Measurements from ENCODE around the gene ANKRD28.
"Not testable (repeated sequence)": the region's sequence is repeated elsewhere in the genome, so short reads cannot be mapped to it uniquely, and the experiment has no call there.

ANKRD28 gene

DNA sequence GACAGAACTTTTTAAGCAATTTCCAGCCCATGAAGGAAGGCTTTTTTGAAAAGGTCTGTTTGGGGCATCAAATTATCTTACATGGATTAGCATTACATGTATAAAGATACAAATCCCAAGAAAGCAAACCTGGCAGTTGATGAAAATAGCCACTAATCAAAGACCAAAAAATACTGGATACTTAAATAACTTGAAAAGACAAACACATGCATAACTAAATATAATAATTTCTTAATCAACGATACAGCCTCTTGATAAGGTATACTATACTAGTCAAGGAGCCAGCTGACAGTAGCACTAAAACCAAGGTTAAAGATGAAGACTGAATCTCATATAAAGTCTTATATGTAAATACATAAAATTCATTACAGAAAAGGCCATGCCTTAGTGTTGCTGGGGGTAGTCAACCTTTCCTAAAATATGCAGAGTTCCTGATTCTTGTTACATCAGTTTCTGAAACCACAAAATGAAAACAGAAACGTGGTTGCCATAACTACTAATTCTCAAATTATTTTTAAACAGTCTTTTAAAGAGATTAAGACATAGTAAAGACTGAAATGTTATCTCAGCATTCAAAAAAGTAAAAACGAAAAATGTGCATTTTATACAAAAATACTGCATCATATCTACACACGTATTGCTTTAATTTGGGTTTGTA lies 2.0 kb downstream of the ANKRD28 start:
- H3K9me3 Mint-ChIP-seq (ENCODE audit: low read depth) = peaks cover 3% of the 10 kb centered on the region
- peaks cover 71% of the 10 kb centered on the region for H3K4me1 Mint-ChIP-seq (ENCODE audit: low read depth)
- no peaks in the 10 kb centered on the region for H3K27me3 Mint-ChIP-seq
- H3K36me3 Mint-ChIP-seq = peaks cover 24% of the 10 kb centered on the region
- H3K27ac Mint-ChIP-seq = peak overlapping the region; percentile 61
- H3K4me3 Mint-ChIP-seq = peak overlapping the region; percentile 67

DNA sequence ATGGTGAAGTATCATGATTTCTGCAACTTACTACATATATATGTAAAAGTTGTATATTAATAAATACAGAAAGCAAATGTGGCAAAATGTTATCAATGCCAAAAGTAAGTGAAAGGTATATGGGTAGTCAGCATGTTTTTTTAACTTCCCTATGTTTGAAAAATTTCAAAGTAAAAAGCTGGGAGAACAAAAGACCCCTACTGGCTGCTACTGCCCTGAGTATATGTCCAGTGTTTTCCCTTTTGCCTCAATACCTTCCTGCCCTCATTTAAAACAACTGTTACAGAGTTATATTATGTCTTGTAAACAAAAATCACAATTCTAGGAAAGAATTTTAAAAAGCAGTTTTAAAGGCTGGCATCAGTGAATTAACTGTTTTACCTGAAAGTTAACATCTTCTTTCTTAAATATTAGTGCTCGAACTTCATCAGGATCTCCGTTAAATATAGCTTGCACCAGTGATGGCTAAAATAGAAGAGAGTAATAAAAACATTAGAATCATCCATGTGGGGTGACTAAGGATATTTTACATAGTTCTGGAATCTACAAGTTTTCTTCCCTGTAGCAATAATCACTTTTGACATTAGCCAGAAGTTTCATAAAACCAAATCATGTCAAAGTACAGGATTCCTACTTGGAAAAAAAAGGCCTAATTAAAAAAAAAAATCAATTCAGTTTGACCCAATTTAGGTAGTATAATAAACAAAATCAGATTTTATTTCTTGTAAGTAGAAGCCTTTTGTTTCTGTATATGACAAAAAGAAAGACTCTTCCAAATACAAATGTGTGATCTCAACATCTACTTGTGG lies 2.7 kb downstream of the ANKRD28 start:
- peaks cover 3% of the 10 kb centered on the region for H3K9me3 Mint-ChIP-seq (ENCODE audit: low read depth)
- no peaks in the 10 kb centered on the region for H3K27me3 Mint-ChIP-seq
- H3K27ac Mint-ChIP-seq = peak overlapping the region; percentile 61
- H3K4me1 Mint-ChIP-seq (ENCODE audit: low read depth) = peaks cover 69% of the 10 kb centered on the region
- peak overlapping the region; percentile 67 for H3K4me3 Mint-ChIP-seq
- H3K36me3 Mint-ChIP-seq = peaks cover 28% of the 10 kb centered on the region

DNA sequence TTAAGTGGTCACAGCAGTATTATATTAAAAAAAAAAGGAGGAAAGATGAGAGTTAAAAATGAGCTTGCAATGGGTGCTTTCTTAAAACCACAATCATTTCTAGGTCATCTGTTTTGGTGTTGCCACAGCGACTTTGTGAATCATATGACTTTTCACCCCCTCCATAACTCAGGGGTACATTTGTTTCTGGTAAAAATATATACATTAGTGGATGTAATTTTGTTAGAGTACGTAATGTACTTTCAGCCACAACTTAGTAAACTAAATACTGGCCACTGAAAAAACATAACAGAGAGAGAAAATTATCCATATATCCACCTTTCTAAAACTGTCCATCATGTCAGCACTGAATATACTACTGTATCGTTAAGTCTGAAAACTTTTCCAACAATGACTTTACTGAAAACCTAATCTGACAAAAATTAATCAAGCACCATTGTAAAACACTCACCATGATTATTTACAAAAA lies 3.4 kb downstream of the ANKRD28 start:
- Mint-ChIP-seq H3K36me3 (peaks cover 31% of the 10 kb centered on the region), H3K4me3 (peak overlapping the region; percentile 47), H3K9me3 (ENCODE audit: low read depth) (peaks cover 3% of the 10 kb centered on the region), H3K4me1 (ENCODE audit: low read depth) (peaks cover 62% of the 10 kb centered on the region), H3K27ac (peak overlapping the region; percentile 58), H3K27me3 (no peaks in the 10 kb centered on the region)

DNA sequence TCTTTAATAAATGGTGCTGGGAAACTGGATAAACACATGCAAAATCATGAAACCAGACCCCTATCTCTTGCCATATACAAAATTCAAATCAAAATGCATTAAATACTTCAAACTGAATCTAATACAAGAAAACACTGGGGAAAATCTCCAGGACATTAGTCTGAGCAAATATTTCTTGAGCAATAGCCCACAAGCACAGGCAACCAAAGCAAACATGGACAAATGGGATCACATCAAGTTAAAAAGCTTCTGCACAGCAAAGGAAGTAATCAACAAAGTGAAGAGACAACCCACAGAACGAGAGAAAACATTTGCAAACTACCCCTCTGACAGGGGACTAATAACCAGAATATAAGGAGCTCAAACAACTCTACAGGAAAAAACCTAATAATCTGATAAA lies 6.3 kb downstream of the ANKRD28 start:
- peaks cover 30% of the 10 kb centered on the region for H3K36me3 Mint-ChIP-seq
- no peak overlapping the region for H3K27ac Mint-ChIP-seq
- no peaks in the 10 kb centered on the region for H3K27me3 Mint-ChIP-seq
- H3K4me1 Mint-ChIP-seq (ENCODE audit: low read depth) = peaks cover 40% of the 10 kb centered on the region
- peaks cover 3% of the 10 kb centered on the region for H3K9me3 Mint-ChIP-seq (ENCODE audit: low read depth)
- no peak overlapping the region for H3K4me3 Mint-ChIP-seq

DNA sequence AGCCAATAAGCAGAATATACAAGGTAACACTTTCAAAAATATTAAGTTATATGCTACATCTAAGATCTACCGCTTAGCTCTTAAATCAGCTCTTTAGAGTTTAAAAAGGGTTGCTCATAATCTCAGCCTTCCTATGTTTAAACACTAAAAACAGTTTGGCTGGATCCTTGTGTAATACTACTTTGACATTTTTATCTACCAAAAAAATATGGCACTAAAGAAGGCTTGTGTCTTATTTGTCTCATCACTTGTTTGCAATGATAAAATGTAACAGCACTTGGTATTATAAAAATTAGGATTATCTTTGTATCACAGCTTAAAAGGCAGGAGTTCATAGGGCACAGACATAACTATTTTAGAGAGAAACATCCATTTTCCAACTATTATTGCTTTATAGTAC lies 9.8 kb downstream of the ANKRD28 start:
- Mint-ChIP-seq H3K9me3 (ENCODE audit: low read depth) (peaks cover 3% of the 10 kb centered on the region), H3K27me3 (no peaks in the 10 kb centered on the region), H3K27ac (no peak overlapping the region), H3K36me3 (peaks cover 30% of the 10 kb centered on the region), H3K4me1 (ENCODE audit: low read depth) (peaks cover 26% of the 10 kb centered on the region), H3K4me3 (no peak overlapping the region)

DNA sequence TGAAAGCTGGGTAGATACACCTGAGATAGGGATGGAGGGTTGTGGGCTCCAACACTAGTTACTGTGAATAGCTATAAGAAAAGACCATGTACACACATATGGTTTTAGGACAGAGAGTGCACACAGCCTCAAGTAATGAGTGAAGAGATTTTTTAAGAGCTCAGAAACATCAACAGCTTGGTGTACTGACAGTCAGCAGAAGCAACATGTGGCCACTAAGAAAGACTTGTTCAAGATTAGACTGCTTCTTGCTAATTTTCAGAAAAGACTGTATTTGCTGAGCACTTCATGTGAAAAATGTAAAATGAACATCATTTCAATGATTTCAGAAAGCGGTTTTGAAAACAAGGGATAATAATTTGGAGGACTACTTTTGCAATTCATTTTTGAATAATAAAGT lies 10.3 kb downstream of the ANKRD28 start:
- Mint-ChIP-seq H3K4me1 (ENCODE audit: low read depth) (peaks cover 28% of the 10 kb centered on the region), H3K36me3 (peaks cover 30% of the 10 kb centered on the region), H3K9me3 (ENCODE audit: low read depth) (peaks cover 3% of the 10 kb centered on the region), H3K27me3 (no peaks in the 10 kb centered on the region), H3K27ac (no peak overlapping the region), H3K4me3 (no peak overlapping the region)

DNA sequence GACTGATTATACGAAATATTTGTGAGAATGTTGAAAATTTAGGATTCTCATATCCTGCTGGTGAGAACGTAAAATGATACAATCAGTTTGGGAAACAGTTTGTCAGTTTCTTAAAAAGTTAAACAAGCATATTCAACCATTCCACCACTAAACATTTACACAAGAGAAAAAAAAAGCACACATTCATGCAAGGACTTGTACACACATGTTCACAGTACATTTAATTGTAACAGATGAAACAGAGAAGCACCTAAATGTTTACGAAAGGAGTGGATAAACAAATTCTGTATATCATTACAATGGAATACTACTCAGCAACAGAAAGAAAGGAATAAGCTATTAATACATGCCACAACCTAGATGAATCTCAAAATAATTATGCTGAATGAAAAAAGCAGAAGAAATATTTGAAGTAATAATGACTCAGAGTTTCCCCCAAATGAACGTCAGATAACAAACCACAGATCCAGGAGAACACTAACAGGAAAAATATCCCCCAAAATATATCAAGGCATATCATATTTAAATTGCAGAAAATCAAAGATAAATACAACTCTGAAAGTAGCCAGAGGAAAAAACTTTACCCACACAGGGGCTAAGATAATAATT lies 14.3 kb downstream of the ANKRD28 start:
- no peaks in the 10 kb centered on the region for H3K27me3 Mint-ChIP-seq
- H3K4me3 Mint-ChIP-seq = no peak overlapping the region
- peaks cover 6% of the 10 kb centered on the region for H3K9me3 Mint-ChIP-seq (ENCODE audit: low read depth)
- peaks cover 25% of the 10 kb centered on the region for H3K4me1 Mint-ChIP-seq (ENCODE audit: low read depth)
- no peak overlapping the region for H3K27ac Mint-ChIP-seq
- peaks cover 17% of the 10 kb centered on the region for H3K36me3 Mint-ChIP-seq

DNA sequence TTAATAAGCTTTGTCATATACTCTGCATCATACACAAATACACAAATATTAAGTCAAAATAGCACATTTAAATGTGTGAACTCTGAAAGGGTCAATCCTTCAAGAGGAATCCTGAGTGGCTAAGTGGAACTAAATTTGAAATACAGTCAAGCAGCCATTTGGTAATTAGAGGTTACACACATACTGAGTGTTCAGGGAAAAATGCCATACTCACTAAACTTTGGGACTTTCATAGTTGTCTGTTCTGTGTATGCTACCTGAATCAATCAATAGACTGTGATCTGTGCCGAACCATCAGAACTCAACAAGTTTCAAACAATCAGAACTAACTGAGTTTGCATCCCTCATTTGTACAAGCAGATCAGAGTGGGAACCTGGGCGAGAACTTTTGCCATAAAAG lies 15.3 kb downstream of the ANKRD28 start:
- Mint-ChIP-seq H3K36me3 (peaks cover 18% of the 10 kb centered on the region), H3K27me3 (no peaks in the 10 kb centered on the region), H3K27ac (no peak overlapping the region), H3K4me1 (ENCODE audit: low read depth) (peaks cover 25% of the 10 kb centered on the region), H3K4me3 (no peak overlapping the region), H3K9me3 (ENCODE audit: low read depth) (peaks cover 7% of the 10 kb centered on the region)

DNA sequence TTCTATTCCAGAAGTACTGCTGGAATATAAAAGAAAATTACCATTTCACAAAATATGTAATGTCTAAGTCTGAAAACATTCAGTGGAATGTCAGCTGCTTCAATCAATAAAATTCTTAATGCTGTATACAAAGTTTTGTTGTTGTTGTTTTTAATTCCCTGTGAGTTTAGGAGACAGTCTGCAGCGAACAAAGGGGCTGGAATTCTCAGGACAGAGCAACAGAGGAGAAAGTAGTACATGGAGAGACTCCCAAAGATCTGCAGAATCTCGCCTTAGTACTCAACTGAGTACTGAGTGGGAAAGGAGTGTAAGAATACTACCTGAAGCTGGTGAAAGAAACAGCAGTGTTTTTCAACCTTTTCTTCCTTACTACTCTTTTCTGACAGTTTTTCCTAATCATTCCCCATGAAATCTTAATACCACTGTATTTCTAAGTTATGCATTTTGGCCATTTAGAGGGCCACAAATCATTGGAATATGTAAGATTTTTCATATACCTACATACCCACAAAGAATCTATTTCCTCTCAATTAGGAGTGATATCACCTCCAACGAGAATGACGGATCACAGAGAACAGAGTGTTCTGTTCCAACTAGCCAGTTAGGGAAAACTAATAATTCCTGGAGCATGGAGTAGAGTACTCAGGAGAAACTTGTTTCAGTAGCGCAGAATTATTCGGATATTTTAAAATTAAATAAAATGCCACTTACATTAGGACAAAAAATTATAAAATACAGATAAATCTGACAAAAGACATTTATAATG lies 16.0 kb downstream of the ANKRD28 start:
- Mint-ChIP-seq H3K4me1 (ENCODE audit: low read depth) (peaks cover 25% of the 10 kb centered on the region), H3K27me3 (no peaks in the 10 kb centered on the region), H3K27ac (no peak overlapping the region)

DNA sequence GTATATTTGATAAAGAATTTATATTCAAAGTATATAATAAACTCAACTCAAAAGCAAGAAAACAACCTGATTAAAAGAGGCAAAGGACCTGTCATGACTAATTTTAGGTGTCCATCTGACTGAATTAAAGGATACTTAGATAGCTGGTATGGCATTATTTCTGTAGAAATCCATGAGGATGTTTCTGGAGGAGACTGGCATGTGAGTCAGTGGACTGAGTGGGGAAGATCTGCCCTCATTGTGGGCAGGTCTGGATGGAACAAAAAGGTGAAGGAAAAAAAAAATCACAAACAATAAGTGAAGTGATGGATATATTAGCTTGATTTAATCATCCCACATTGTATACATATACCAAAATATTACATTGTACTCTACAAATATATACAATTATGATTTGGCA lies 16.6 kb downstream of the ANKRD28 start:
- peaks cover 14% of the 10 kb centered on the region for H3K36me3 Mint-ChIP-seq
- H3K27me3 Mint-ChIP-seq = no peaks in the 10 kb centered on the region
- no peak overlapping the region for H3K27ac Mint-ChIP-seq
- peaks cover 27% of the 10 kb centered on the region for H3K4me1 Mint-ChIP-seq (ENCODE audit: low read depth)
- no peak overlapping the region for H3K4me3 Mint-ChIP-seq
- peaks cover 7% of the 10 kb centered on the region for H3K9me3 Mint-ChIP-seq (ENCODE audit: low read depth)

More for the DNA sequence above, 16.0 kb downstream of the ANKRD28 start:
- Mint-ChIP-seq H3K9me3 (ENCODE audit: low read depth) (peaks cover 7% of the 10 kb centered on the region), H3K36me3 (peaks cover 15% of the 10 kb centered on the region), H3K4me3 (no peak overlapping the region)

DNA sequence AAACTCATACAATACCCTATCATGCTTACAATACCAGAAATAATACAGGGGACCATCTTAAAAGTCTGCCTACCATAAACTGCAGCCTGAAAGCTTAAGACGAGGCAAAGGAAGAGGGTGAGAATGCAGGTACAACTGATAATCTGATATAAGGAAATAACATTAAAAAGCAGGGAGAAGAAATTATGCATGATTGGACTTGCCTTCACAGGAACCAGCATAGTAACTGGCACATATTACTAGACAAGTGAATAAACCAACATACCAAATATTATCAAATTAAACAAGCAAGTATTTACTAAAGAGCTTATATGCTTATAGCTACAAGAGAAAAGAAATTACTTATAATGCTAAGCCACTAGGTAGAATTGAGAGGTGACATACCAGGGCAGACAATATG lies 18.7 kb downstream of the ANKRD28 start:
- H3K27me3 Mint-ChIP-seq = no peaks in the 10 kb centered on the region
- H3K4me1 Mint-ChIP-seq (ENCODE audit: low read depth) = peaks cover 34% of the 10 kb centered on the region
- peaks cover 7% of the 10 kb centered on the region for H3K36me3 Mint-ChIP-seq
- H3K27ac Mint-ChIP-seq = no peak overlapping the region
- H3K4me3 Mint-ChIP-seq = no peak overlapping the region
- H3K9me3 Mint-ChIP-seq (ENCODE audit: low read depth) = peaks cover 7% of the 10 kb centered on the region

DNA sequence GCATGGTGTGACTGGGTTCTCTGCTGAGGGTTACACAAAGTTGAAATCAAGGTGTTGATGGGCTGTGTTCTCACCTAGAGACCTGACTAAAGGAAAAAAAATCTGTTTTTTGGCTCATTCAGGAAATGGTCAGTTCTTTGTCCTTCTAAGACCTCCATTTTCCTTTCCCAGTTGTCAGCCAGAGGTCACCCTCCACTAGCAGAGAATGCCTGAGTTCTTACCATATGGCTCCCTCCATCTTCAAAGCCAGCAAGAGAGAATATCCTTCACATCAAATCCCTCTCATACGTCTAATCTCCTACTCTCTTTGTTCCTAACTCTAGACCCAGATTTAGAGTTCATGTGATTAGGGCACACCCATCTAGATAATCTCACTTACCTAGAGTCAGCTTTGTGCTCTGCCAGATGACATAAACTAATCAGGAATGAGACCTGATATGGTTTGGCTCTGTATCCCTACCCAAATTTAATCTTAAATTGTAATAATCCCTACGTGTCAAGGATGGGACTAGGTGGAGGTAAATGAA lies 19.4 kb downstream of the ANKRD28 start:
- no peak overlapping the region for H3K4me3 Mint-ChIP-seq
- peaks cover 7% of the 10 kb centered on the region for H3K36me3 Mint-ChIP-seq
- no peaks in the 10 kb centered on the region for H3K27me3 Mint-ChIP-seq
- no peak overlapping the region for H3K27ac Mint-ChIP-seq
- H3K4me1 Mint-ChIP-seq (ENCODE audit: low read depth) = peaks cover 30% of the 10 kb centered on the region
- peaks cover 7% of the 10 kb centered on the region for H3K9me3 Mint-ChIP-seq (ENCODE audit: low read depth)

DNA sequence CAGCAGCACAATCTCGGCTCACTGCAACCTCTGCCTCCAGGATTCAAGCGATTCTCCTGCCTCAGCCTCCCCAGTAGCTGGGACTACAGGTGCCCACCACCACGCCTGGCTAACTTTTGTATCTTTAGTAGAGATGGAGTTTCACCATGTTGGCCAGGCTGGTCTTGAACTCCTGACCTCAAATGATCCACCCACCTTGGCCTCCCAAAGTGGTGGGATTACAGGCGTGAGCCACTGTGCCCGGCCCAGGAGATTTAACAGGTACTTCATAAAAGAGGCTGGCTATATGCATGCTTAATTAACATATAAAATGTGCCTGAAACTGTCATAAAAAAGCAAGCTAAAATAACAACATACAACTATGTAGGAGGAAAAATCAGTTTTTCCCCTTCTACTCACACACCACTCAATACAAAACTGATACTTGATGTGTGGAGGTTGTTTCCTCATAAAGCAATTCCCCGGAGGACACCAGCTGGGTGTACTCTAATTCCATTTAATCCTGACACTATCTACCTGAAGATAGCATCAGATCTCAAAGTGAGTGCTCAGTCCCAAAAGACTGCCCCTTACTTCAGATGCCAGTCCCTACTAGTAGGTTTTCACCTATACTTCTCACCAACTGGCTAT lies 22.7 kb downstream of the ANKRD28 start:
- not testable (repeated sequence) for H3K9me3 Mint-ChIP-seq (ENCODE audit: low read depth); H3K27me3 Mint-ChIP-seq; H3K4me3 Mint-ChIP-seq
- H3K27ac Mint-ChIP-seq = peak overlapping the region; percentile 46
- peaks cover 33% of the 10 kb centered on the region for H3K4me1 Mint-ChIP-seq (ENCODE audit: low read depth)
- peaks cover 17% of the 10 kb centered on the region for H3K36me3 Mint-ChIP-seq

DNA sequence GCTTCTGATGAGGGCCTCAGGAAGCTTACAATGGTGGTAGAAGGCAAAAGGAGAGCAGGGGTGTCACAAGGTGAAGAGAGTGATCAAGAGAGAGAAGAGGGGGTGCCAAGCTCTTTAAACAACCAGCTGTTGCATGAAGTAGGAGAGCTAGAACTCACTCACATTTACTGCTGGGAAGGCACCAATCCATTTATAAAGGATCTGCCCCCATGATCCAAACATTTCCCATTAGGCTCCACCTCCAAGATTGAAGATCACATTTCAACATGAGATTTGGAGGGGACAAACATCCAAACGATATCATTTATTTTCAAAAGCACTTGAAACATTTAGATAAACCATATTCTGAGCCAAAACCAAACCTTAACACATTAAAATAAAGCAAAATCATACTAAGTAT lies 26.3 kb downstream of the ANKRD28 start:
- Mint-ChIP-seq H3K4me3 (no peak overlapping the region), H3K9me3 (ENCODE audit: low read depth) (no peaks in the 10 kb centered on the region), H3K4me1 (ENCODE audit: low read depth) (peaks cover 42% of the 10 kb centered on the region), H3K36me3 (peaks cover 17% of the 10 kb centered on the region), H3K27ac (no peak overlapping the region), H3K27me3 (no peaks in the 10 kb centered on the region)
